K562 (cell line): ENCODE measurements around the gene NARF. TPM values are rescaled to one million over a fixed set of nuclear protein-coding genes. Genes with fewer than 3 reads are reported as not detected.

Source experiments
- ATF1 ChIP-seq, 2 experiments: fragments of 450-650 bp in 1 of 2; IDR thresholded peaks; 2 replicates each; pipeline ENCODE4 v1.6.1; 2016; ENCODE audit warnings: missing compliant biosample characterization in 1 of 2, missing genetic modification characterization in 1 of 2
- ATF7 ChIP-seq: fragments of 450-650 bp; IDR thresholded peaks from 2 replicates; pipeline ENCODE4 v1.7.1; 2014; ENCODE audit warnings: mild to moderate bottlenecking, moderate library complexity
- BRD9 ChIP-seq: fragments of 450-650 bp; IDR thresholded peaks from 2 replicates; pipeline ENCODE4 v1.6.1; 2018; ENCODE audit warnings: low read depth; ENCODE audit not compliant: partially characterized antibody
- CC2D1A ChIP-seq: fragments of 450-650 bp; IDR thresholded peaks from 2 replicates; pipeline ENCODE4 v1.6.1; 2017; ENCODE audit warnings: mild to moderate bottlenecking
- DPF2 ChIP-seq: fragments of 450-650 bp; IDR thresholded peaks from 2 replicates; pipeline ENCODE4 v1.6.1; 2016
- FOXP1 ChIP-seq: sonication (generic); formaldehyde crosslinking; IDR thresholded peaks from 2 replicates; pipeline ENCODE4 v1.8.0; 2022; ENCODE audit warnings: mild to moderate bottlenecking, missing genetic modification reagents
- GABPB1 ChIP-seq: sonication (generic); formaldehyde crosslinking; IDR thresholded peaks from 2 replicates; pipeline ENCODE4 v1.8.0; 2022; ENCODE audit warnings: mild to moderate bottlenecking, missing genetic modification reagents
- LEF1 ChIP-seq: fragments of 450-650 bp; IDR thresholded peaks from 2 replicates; pipeline ENCODE4 v1.6.1; 2016; ENCODE audit warnings: mild to moderate bottlenecking
- MEF2A ChIP-seq: IDR thresholded peaks from 2 replicates; pipeline ENCODE4 v1.6.1; 2011; ENCODE audit warnings: low read depth, mild to moderate bottlenecking, low read length, moderate library complexity; ENCODE audit not compliant: control insufficient read depth
- MYC ChIP-seq, 2 experiments: fragments of 250-450 bp in 1 of 2; sonication (Bioruptor Pico) in 1 of 2; IDR thresholded peaks; 2 replicates each; pipeline versions ENCODE4 v1.5.1 to v1.6.1; 2012 to 2021; ENCODE audit warnings: low read depth in 2 of 2, borderline replicate concordance in 1 of 2, improper control_type of control experiment in 1 of 2, low read length in 1 of 2, mild to moderate bottlenecking in 1 of 2, moderate library complexity in 1 of 2
- POLR2G ChIP-seq: fragments of 200-400 bp; formaldehyde crosslinking; IDR thresholded peaks from 2 replicates; pipeline ENCODE4 v1.6.1; 2017; ENCODE audit warnings: low read depth, mild to moderate bottlenecking, antibody characterized with exemption, low read length, moderate library complexity
- TCF3 ChIP-seq: sonication (generic); formaldehyde crosslinking; IDR thresholded peaks from 2 replicates; pipeline ENCODE4 v1.4.0; 2020; ENCODE audit warnings: mild to moderate bottlenecking, missing genetic modification reagents
- ZNF12 ChIP-seq: sonication (generic); formaldehyde crosslinking; IDR thresholded peaks from 2 replicates; pipeline ENCODE4 v1.4.0; 2020; ENCODE audit warnings: mild to moderate bottlenecking, missing genetic modification reagents
- ZNF282 ChIP-seq: sonication (generic); formaldehyde crosslinking; IDR thresholded peaks from 2 replicates; pipeline ENCODE4 v1.8.1; 2023; ENCODE audit warnings: missing genetic modification reagents
- polyA plus RNA-seq, 8 experiments: library from polyadenylated mRNA; depleted of rRNA in 4 of 8; stranded (reverse) in 5 of 8; unstranded in 3 of 8; fragments of >200 nt; fragmentation: Nextera tagmentation in 2 of 8; fragmentation: Illumina TruSeq in 1 of 8; extraction: Ambion mirVana in 2 of 8; extraction: Trizol in 1 of 8; gene quantifications; 2 replicates each; pipeline versions ENCODE4 v1.2.1 to v1.2.3, GENCODE V29; 2011 to 2014; ENCODE audit warnings: inconsistent platforms in 1 of 8, missing spikeins in 1 of 8
- total RNA-seq, 7 experiments: library from RNA; depleted of rRNA in 6 of 7; stranded (reverse); fragments of >200 nt in 6 of 7; fragmentation: Illumina TruSeq in 2 of 7; extraction: Trizol in 2 of 7; gene quantifications; 2 replicates each; pipeline versions ENCODE4 v1.2.1 to v1.2.3, GENCODE V29; 2011 to 2021; ENCODE audit warnings: low replicate concordance in 1 of 7
- TF ChIP-seq, protein P1 (sequence below), 2 experiments: IDR thresholded peaks in 1 of 2; conservative IDR thresholded peaks in 1 of 2; 2 replicates each; pipeline ENCODE4 v1.6.1; 2016; ENCODE audit warnings: low read depth in 2 of 2, mild to moderate bottlenecking in 1 of 2, missing compliant biosample characterization in 1 of 2, missing genetic modification characterization in 1 of 2, moderate library complexity in 1 of 2
- TF ChIP-seq, protein P2 (sequence below), 2 experiments: fragments of 200-800 bp in 1 of 2; sonication (Bioruptor generic) in 1 of 2; sonication (generic) in 1 of 2; formaldehyde crosslinking in 1 of 2; IDR thresholded peaks in 1 of 2; conservative IDR thresholded peaks in 1 of 2; 2 replicates each; pipeline versions ENCODE4 v1.5.0 to v1.6.1; 2016 to 2020; ENCODE audit warnings: missing compliant biosample characterization in 1 of 2, missing genetic modification characterization in 1 of 2, missing genetic modification reagents in 1 of 2
- TF ChIP-seq, protein P3 (sequence below): sonication (generic); formaldehyde crosslinking; IDR thresholded peaks from 2 replicates; pipeline ENCODE4 v1.8.0; 2023; ENCODE audit warnings: mild to moderate bottlenecking, missing genetic modification reagents

Gene NARF
- total and polyA plus RNA-seq, 9 of the 15 experiments (the other 6 are each of a cell fraction or from before 2014, with no cell fraction given): 60.4 to 423 (median 132) TPM

DNA sequence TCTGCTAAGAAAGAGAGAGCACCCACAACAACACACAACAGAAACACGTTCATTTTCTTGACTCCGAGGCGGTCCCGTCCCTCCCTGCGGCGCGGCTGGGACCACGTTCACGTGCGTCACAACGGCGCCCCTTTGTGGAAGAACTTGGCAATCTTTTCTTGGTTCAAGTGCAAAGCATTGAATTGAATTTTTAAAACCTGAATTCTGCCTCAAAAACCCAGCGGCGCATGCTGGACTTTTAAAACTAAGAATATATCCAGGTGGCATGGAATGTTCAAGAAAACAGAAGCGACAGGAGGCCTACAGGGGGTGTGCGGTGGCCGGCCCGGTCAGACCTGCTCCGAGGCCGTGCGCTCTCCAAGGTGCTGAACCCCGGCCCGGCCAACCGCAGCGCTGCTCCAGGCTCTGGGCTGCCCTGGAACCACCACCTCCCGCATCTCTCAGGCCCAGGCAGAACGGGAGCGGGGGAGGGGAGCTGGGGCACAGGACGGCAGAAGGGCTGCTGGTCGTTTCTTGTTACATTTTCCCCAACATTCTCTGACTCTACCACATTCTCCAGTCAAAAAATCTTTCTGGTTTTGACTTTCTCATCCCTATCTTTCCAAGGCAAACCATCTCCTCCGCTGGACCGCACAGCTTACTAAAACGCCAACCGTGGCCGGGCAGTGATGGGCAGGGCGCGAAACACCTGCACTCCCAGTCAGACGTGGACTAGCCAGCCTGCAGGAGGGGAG lies 43.8 kb upstream of the NARF start (continued):
- TF ChIP-seq, protein P1, sequence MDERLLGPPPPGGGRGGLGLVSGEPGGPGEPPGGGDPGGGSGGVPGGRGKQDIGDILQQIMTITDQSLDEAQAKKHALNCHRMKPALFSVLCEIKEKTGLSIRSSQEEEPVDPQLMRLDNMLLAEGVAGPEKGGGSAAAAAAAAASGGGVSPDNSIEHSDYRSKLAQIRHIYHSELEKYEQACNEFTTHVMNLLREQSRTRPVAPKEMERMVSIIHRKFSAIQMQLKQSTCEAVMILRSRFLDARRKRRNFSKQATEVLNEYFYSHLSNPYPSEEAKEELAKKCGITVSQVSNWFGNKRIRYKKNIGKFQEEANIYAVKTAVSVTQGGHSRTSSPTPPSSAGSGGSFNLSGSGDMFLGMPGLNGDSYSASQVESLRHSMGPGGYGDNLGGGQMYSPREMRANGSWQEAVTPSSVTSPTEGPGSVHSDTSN (CRISPR knock-in tag; IDR thresholded peaks at IDR 0.05; ENCODE audit: low read depth): 0 out of 2 replicates have a peak, but pooled peaks have one; percentile 19
- TF ChIP-seq, protein P1 (tag; conservative IDR thresholded peaks at IDR 0.05; ENCODE audit: low read depth): no peak
- 0 out of 2 replicates have a peak, but pooled peaks have one; percentile 18 for TF ChIP-seq LEF1
- TF ChIP-seq MYC (IDR thresholded peaks at IDR 0.05; ENCODE audit: low read depth, low read length): peak; percentile 48
- TF ChIP-seq MYC (CRISPR knock-in tag; IDR thresholded peaks at IDR 0.05; ENCODE audit: borderline replicate concordance, low read depth): no peak
- TF ChIP-seq, protein P2, sequence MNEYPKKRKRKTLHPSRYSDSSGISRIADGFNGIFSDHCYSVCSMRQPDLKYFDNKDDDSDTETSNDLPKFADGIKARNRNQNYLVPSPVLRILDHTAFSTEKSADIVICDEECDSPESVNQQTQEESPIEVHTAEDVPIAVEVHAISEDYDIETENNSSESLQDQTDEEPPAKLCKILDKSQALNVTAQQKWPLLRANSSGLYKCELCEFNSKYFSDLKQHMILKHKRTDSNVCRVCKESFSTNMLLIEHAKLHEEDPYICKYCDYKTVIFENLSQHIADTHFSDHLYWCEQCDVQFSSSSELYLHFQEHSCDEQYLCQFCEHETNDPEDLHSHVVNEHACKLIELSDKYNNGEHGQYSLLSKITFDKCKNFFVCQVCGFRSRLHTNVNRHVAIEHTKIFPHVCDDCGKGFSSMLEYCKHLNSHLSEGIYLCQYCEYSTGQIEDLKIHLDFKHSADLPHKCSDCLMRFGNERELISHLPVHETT (CRISPR knock-in tag; conservative IDR thresholded peaks at IDR 0.05 in 1 of 2, IDR thresholded peaks at IDR 0.05 in 1 of 2): peak in 1 of 2 experiments; percentile 58; a peak in 1 of 4 replicates
- TF ChIP-seq ATF7: peak; percentile 58; the same call in 1 of the 2 replicates
- peak; percentile 78 for TF ChIP-seq CC2D1A
- TF ChIP-seq FOXP1 (CRISPR knock-in tag): peak; percentile 95
- peak; percentile 78 for TF ChIP-seq GABPB1 (CRISPR knock-in tag)
- TF ChIP-seq TCF3 (CRISPR knock-in tag): peak; percentile 38; the same call in 1 of the 2 replicates
- peak; percentile 37; the same call in 1 of the 2 replicates for TF ChIP-seq ATF1 (CRISPR knock-in tag; IDR thresholded peaks at IDR 0.05)
- peak; percentile 57 for TF ChIP-seq ATF1 (tag; IDR thresholded peaks at IDR 0.05)
- peak; percentile 39; the same call in 1 of the 2 replicates for TF ChIP-seq POLR2G
- TF ChIP-seq ZNF282 (CRISPR knock-in tag): 0 out of 2 replicates have a peak, but pooled peaks have one; percentile 37
- TF ChIP-seq DPF2: 0 out of 2 replicates have a peak, but pooled peaks have one; percentile 28
- TF ChIP-seq, protein P3, sequence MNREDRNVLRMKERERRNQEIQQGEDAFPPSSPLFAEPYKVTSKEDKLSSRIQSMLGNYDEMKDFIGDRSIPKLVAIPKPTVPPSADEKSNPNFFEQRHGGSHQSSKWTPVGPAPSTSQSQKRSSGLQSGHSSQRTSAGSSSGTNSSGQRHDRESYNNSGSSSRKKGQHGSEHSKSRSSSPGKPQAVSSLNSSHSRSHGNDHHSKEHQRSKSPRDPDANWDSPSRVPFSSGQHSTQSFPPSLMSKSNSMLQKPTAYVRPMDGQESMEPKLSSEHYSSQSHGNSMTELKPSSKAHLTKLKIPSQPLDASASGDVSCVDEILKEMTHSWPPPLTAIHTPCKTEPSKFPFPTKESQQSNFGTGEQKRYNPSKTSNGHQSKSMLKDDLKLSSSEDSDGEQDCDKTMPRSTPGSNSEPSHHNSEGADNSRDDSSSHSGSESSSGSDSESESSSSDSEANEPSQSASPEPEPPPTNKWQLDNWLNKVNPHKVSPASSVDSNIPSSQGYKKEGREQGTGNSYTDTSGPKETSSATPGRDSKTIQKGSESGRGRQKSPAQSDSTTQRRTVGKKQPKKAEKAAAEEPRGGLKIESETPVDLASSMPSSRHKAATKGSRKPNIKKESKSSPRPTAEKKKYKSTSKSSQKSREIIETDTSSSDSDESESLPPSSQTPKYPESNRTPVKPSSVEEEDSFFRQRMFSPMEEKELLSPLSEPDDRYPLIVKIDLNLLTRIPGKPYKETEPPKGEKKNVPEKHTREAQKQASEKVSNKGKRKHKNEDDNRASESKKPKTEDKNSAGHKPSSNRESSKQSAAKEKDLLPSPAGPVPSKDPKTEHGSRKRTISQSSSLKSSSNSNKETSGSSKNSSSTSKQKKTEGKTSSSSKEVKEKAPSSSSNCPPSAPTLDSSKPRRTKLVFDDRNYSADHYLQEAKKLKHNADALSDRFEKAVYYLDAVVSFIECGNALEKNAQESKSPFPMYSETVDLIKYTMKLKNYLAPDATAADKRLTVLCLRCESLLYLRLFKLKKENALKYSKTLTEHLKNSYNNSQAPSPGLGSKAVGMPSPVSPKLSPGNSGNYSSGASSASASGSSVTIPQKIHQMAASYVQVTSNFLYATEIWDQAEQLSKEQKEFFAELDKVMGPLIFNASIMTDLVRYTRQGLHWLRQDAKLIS (CRISPR knock-in tag): peak; percentile 96; the same call in 1 of the 2 replicates
- 0 out of 2 replicates have a peak, but pooled peaks have one; percentile 58 for TF ChIP-seq ZNF12 (CRISPR knock-in tag)
- TF ChIP-seq MEF2A: no peak
- no peak for TF ChIP-seq BRD9
